Neuronal stem cell (in vitro differentiated cells): ENCODE data around the gene LYVE1.

Experiments used
- DNase-seq: peaks from one replicate; pipeline ENCODE4 v3.0.0-alpha.2; 2013; ENCODE audit warnings: low spot score
- H2AFZ ChIP-seq: one replicate; pipeline ENCODE4 v1.6.1; 2013; ENCODE audit warnings: mild to moderate bottlenecking, low read length, inconsistent platforms
- H2AK5ac ChIP-seq: 2 replicates; pipeline ENCODE4 v1.6.1; 2013; ENCODE audit warnings: low read depth, mild to moderate bottlenecking, inconsistent platforms, low read length, moderate library complexity, mixed read lengths
- H2BK120ac ChIP-seq: 2 replicates; pipeline ENCODE4 v1.6.1; 2013; ENCODE audit warnings: low read depth, mild to moderate bottlenecking, inconsistent platforms, low read length, moderate library complexity, mixed read lengths
- H2BK12ac ChIP-seq: one replicate; pipeline ENCODE4 v1.6.1; 2013; ENCODE audit warnings: low read length, inconsistent platforms
- H2BK15ac ChIP-seq: 2 replicates; pipeline ENCODE4 v1.6.1; 2013; ENCODE audit warnings: mild to moderate bottlenecking, low read length, inconsistent platforms, mixed read lengths
- H2BK5ac ChIP-seq: one replicate; pipeline ENCODE4 v1.6.1; 2013; ENCODE audit warnings: inconsistent platforms, mild to moderate bottlenecking, low read length, moderate library complexity
- H3K14ac ChIP-seq: one replicate; pipeline ENCODE4 v1.6.1; 2013; ENCODE audit warnings: low read length, inconsistent platforms
- H3K18ac ChIP-seq: 2 replicates; pipeline ENCODE4 v1.6.1; 2013; ENCODE audit warnings: low read length, inconsistent platforms
- H3K23ac ChIP-seq: 2 replicates; pipeline ENCODE4 v1.6.1; 2013; ENCODE audit warnings: low read depth, mild to moderate bottlenecking, mixed read lengths, low read length, inconsistent platforms; ENCODE audit not compliant: poor library complexity
- H3K27ac ChIP-seq: replicated peaks from 3 replicates; pipeline ENCODE4 v1.5.1; 2013; ENCODE audit warnings: low read length, inconsistent platforms
- H3K27me3 ChIP-seq, 3 experiments: 2 replicates each; pipeline ENCODE4 v1.6.1; 2013; ENCODE audit warnings: low read length in 3 of 3, mild to moderate bottlenecking in 2 of 3, inconsistent platforms in 1 of 3, low read depth in 1 of 3, mixed read lengths in 1 of 3, moderate library complexity in 1 of 3; ENCODE audit not compliant: control insufficient read depth in 3 of 3, insufficient read depth in 3 of 3
- H3K36me3 ChIP-seq, 2 donors: replicated peaks in 1 of 2; 2 replicates each; pipeline ENCODE4 v1.6.1; 2013; ENCODE audit warnings: low read length in 2 of 2; ENCODE audit not compliant: control insufficient read depth in 2 of 2, insufficient read depth in 2 of 2
- H3K4ac ChIP-seq: 2 replicates; pipeline ENCODE4 v1.6.1; 2013; ENCODE audit warnings: inconsistent platforms, mild to moderate bottlenecking, low read length, moderate library complexity
- H3K4me1 ChIP-seq, 2 donors: 1 replicate in 1 of 2; 2 replicates in 1 of 2; pipeline ENCODE4 v1.6.1; 2013; ENCODE audit warnings: low read length in 2 of 2, low read depth in 1 of 2; ENCODE audit not compliant: control insufficient read depth in 2 of 2, insufficient read depth in 1 of 2
- H3K4me2 ChIP-seq: one replicate; pipeline ENCODE4 v1.6.1; 2013; ENCODE audit warnings: mild to moderate bottlenecking, low read length, inconsistent platforms; ENCODE audit not compliant: insufficient read depth, poor library complexity, severe bottlenecking
- H3K4me3 ChIP-seq, 2 donors: 2 replicates each; pipeline ENCODE4 v1.5.1; 2013; ENCODE audit warnings: low read length in 2 of 2, mild to moderate bottlenecking in 2 of 2, inconsistent platforms in 1 of 2, moderate library complexity in 1 of 2
- H3K79me1 ChIP-seq: one replicate; pipeline ENCODE4 v1.6.1; 2013; ENCODE audit warnings: low read depth, mild to moderate bottlenecking, inconsistent platforms, low read length, moderate library complexity
- H3K9ac ChIP-seq: one replicate; pipeline ENCODE4 v1.6.1; 2013; ENCODE audit warnings: mild to moderate bottlenecking, low read depth, low read length, inconsistent platforms; ENCODE audit not compliant: poor library complexity
- H3K9me3 ChIP-seq, 2 donors: replicated peaks in 1 of 2; 2 replicates each; pipeline versions ENCODE3 to v1.6.1; 2013; ENCODE audit warnings: low read length in 2 of 2, mild to moderate bottlenecking in 2 of 2, inconsistent platforms in 1 of 2, low read depth in 1 of 2, mixed read lengths in 1 of 2, moderate library complexity in 1 of 2; ENCODE audit not compliant: control insufficient read depth in 2 of 2, insufficient read depth in 1 of 2
- H4K8ac ChIP-seq: one replicate; pipeline ENCODE4 v1.6.1; 2013; ENCODE audit warnings: low read depth, mild to moderate bottlenecking, inconsistent platforms, low read length, moderate library complexity
- H4K91ac ChIP-seq: one replicate; pipeline ENCODE4 v1.6.1; 2013; ENCODE audit warnings: low read length, low read depth, mild to moderate bottlenecking, inconsistent platforms; ENCODE audit not compliant: poor library complexity
- WGBS, 2 donors: extraction: QIAGEN DNeasy Blood & Tissue Kit; methylation state at CpG; one replicate each; pipeline ENCODE4 v1.1.7; 2013; ENCODE audit warnings: missing lambda C conversion rate in 2 of 2, mixed read lengths in 1 of 2; ENCODE audit not compliant: insufficient read length in 2 of 2, insufficient replicate concordance in 1 of 2; ENCODE audit errors: extremely low coverage in 2 of 2; 5-methylcytosine and 5-hydroxymethylcytosine counted together

The LYVE1 gene

DNA sequence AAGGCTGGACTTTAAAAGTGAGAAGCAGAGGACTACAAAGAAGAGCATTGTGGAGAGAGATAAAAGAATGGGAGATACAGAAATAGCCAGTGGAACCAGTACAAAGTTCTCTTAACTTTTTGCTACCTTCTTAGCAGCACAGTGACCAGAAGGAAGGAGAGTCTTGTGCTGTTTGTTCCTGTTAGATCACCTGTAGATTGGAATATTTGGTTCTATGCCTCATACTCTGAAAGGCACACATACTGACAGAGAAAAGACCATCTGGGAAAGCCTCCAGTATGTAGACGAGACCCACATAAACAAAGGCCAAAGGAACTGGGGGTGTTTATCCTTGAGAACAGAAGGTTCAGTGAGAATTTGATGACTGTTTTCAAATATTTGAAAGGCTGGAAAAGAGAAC lies 46.2 kb downstream of the LYVE1 start:
- Histone ChIP-seq H3K14ac (no peak overlapping the region), H2BK120ac (no peak overlapping the region), H3K23ac (no peak overlapping the region), H2AFZ (no peak overlapping the region), H3K36me3 (peaks cover 4 to 86% of the 10 kb centered on the region in 2 donors), H2BK15ac (no peak overlapping the region), H3K27me3 (no peaks in the 10 kb centered on the region), H3K27ac (no peak overlapping the region), H3K4me2 (no peak overlapping the region), H4K8ac (no peak overlapping the region), H3K9ac (no peak overlapping the region), H2BK12ac (no peak overlapping the region), H2AK5ac (no peak overlapping the region), H3K4ac (no peak overlapping the region), H3K9me3 (no peaks in the 10 kb centered on the region), H2BK5ac (no peak overlapping the region), H3K79me1 (no peaks in the 10 kb centered on the region), H3K18ac (no peak overlapping the region), H4K91ac (no peak overlapping the region), H3K4me3 (no peak overlapping the region), H3K4me1 (no peaks in the 10 kb centered on the region)
- WGBS, 2 donors = no CpG with 5 or more reads among the region's 1 CpG
- DNase-seq = no peak

DNA sequence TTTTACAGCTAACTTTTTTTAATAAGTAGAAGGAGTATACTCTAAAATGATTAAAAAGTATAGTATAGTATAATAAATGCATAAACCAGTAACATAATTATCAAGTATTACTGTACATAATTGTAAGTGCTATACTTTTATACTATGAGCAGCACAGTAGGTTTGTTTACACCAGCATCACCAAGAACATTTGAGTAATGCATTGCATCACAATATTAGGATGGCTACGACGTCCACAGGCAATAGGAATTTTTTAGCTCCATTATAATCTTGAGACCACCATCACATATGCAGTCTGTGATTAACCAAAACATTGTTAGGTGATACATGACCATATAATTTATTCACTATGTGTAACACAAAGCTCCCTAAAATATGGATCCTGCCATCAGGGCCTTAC lies 47.9 kb downstream of the LYVE1 start:
- peaks cover 4 to 73% of the 10 kb centered on the region in 2 donors for H3K36me3 ChIP-seq

DNA sequence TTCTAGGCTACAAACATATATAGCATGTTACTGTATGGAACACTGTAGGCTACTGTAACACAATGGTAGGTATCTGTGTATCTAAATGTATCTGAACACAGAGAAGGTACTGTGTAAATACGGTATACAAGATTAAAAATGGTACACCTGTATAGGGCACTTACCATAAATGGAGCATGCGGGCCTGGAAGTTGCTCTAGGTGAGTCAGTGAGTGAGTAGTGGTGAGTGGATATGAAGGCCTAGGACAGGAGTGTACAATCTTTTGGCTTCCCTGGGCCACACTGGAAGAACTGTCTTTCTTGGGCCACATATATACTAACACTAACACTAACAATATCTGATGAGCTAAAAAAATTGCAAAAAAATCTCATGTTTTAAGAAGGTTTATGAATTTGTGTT lies 48.8 kb downstream of the LYVE1 start:
- Histone ChIP-seq H3K14ac (no peak overlapping the region), H3K23ac (no peak overlapping the region), H3K36me3 (peaks cover 4 to 64% of the 10 kb centered on the region in 2 donors), H3K18ac (no peak overlapping the region), H2AK5ac (no peak overlapping the region), H3K9me3 (no peaks in the 10 kb centered on the region), H2BK15ac (no peak overlapping the region), H3K4me1 (peaks cover 0 to 2% of the 10 kb centered on the region in 2 donors), H3K4ac (no peak overlapping the region), H3K27ac (no peak overlapping the region), H2BK120ac (no peak overlapping the region), H3K4me2 (no peak overlapping the region), H3K9ac (no peak overlapping the region), H4K8ac (no peak overlapping the region), H2BK5ac (no peak overlapping the region), H4K91ac (no peak overlapping the region), H3K79me1 (no peaks in the 10 kb centered on the region), H2BK12ac (no peak overlapping the region), H3K27me3 (no peaks in the 10 kb centered on the region), H3K4me3 (no peak overlapping the region), H2AFZ (no peak overlapping the region)
- DNase-seq = no peak
- WGBS, 2 donors = no CpG with 5 or more reads among the region's 2 CpGs

More for the DNA sequence above, 47.9 kb downstream of the LYVE1 start:
- H4K91ac ChIP-seq = no peak overlapping the region
- no peaks in the 10 kb centered on the region for H3K79me1 ChIP-seq
- no peak overlapping the region for H3K27ac ChIP-seq
- no peak overlapping the region for H3K4me2 ChIP-seq
- no peak overlapping the region for H3K23ac ChIP-seq
- no peak overlapping the region for H3K4ac ChIP-seq
- H3K4me1 ChIP-seq = no peaks in the 10 kb centered on the region
- no peak overlapping the region for H3K9ac ChIP-seq
- H3K18ac ChIP-seq = no peak overlapping the region
- H3K4me3 ChIP-seq = no peak overlapping the region
- no peaks in the 10 kb centered on the region for H3K9me3 ChIP-seq
- H3K14ac ChIP-seq = no peak overlapping the region
- no peak overlapping the region for H2BK15ac ChIP-seq
- H2AFZ ChIP-seq = no peak overlapping the region
- H2BK12ac ChIP-seq = no peak overlapping the region
- no peak for DNase-seq
- no peak overlapping the region for H2AK5ac ChIP-seq
- no peak overlapping the region for H2BK5ac ChIP-seq
- no peak overlapping the region for H2BK120ac ChIP-seq
- H4K8ac ChIP-seq = no peak overlapping the region
- WGBS, 2 donors = no CpG with 5 or more reads among the region's 2 CpGs
- no peaks in the 10 kb centered on the region for H3K27me3 ChIP-seq

DNA sequence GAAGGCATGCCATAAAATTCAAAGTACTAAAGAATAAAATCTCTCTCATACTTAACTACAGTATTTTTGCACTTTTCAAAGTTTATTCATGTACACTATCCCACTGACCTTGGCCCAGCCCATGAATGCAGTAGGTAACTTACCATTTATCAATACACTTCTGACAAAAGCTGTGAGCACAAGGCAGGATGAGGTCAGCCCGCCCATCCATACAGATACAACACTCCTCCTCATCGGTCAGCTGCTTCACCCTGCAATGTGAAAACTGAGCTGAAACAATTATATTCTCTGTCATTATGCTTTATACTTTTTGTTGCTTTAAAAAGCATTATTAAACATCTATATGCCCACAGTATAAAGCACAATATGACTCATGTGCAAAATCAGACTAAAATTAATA lies 49.6 kb downstream of the LYVE1 start:
- Histone ChIP-seq H3K4ac (no peak overlapping the region), H3K4me1 (peaks cover 0 to 2% of the 10 kb centered on the region in 2 donors), H3K79me1 (no peaks in the 10 kb centered on the region), H2AK5ac (no peak overlapping the region), H2BK12ac (no peak overlapping the region), H3K9me3 (no peaks in the 10 kb centered on the region), H2BK15ac (no peak overlapping the region), H3K27ac (no peak overlapping the region), H3K18ac (no peak overlapping the region), H3K4me3 (no peak overlapping the region), H3K23ac (no peak overlapping the region), H2BK5ac (no peak overlapping the region), H3K4me2 (no peak overlapping the region), H3K14ac (no peak overlapping the region), H3K36me3 (peaks cover 4 to 58% of the 10 kb centered on the region in 2 donors), H4K8ac (no peak overlapping the region), H2BK120ac (no peak overlapping the region), H2AFZ (no peak overlapping the region), H3K27me3 (no peaks in the 10 kb centered on the region), H3K9ac (no peak overlapping the region), H4K91ac (no peak overlapping the region)
- no peak for DNase-seq
- no CpG with 5 or more reads among the region's 2 CpGs for WGBS, 2 donors
